SKM-1 treated with dmso at 0.1 percent for 144 hours (cell line): ENCODE data around the gene TNFAIP2.
"Not testable (repeated sequence)": the region's sequence is repeated elsewhere in the genome, so short reads cannot be mapped to it uniquely, and the experiment has no call there.

Experiments used
- DNase-seq: peaks from one replicate; lab custom pipeline; 2025; ENCODE audit not compliant: unreplicated experiment; lab: John Stamatoyannopoulos, UW

The TNFAIP2 gene

GRCh38 chr14:103107455-103107854 lies 15.8 kb upstream of the TNFAIP2 start:
- no peak for DNase-seq

DNA sequence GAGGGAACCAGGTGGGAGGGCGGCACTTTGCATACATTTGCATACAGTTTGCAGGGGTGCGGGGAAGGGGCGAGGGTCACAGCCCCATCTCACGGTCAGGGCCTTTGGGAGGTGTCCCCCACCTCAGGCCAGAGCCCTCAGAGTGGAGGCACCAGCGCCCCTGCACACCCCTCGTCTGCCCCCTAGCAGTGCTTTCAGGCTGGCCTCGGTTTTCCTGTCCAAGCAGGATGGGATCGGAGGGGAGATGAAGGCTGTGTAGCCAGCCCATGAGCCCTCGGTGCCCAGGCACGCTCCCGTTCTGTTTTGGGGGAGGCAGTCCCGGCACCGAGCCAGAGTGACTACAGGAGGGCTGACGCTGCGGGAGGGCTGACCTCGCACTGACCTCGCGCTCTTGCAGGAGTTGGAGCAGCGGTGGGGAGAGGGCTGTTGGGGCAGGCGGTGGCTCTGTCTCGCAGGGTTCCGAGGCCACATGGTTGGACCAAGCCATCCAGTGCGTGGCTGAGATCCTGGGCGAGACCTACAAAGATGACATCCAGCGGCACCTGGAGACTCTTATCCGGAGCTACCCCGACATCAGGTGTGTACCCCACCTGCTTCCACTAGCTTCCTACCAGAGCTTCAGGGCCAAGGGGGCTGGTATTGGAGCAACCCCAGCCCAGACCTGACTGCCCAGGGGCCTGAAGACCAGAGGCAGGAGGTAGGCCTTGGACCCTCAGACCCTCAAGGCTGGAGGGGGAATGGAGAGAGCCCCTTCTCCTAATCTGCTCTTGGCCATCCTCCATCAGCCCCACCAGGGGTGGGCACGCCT lies 15.1 kb upstream of the TNFAIP2 start:
- DNase-seq = no peak

GRCh38 chr14:103108749-103109207 lies 14.5 kb upstream of the TNFAIP2 start:
- no peak for DNase-seq

DNA sequence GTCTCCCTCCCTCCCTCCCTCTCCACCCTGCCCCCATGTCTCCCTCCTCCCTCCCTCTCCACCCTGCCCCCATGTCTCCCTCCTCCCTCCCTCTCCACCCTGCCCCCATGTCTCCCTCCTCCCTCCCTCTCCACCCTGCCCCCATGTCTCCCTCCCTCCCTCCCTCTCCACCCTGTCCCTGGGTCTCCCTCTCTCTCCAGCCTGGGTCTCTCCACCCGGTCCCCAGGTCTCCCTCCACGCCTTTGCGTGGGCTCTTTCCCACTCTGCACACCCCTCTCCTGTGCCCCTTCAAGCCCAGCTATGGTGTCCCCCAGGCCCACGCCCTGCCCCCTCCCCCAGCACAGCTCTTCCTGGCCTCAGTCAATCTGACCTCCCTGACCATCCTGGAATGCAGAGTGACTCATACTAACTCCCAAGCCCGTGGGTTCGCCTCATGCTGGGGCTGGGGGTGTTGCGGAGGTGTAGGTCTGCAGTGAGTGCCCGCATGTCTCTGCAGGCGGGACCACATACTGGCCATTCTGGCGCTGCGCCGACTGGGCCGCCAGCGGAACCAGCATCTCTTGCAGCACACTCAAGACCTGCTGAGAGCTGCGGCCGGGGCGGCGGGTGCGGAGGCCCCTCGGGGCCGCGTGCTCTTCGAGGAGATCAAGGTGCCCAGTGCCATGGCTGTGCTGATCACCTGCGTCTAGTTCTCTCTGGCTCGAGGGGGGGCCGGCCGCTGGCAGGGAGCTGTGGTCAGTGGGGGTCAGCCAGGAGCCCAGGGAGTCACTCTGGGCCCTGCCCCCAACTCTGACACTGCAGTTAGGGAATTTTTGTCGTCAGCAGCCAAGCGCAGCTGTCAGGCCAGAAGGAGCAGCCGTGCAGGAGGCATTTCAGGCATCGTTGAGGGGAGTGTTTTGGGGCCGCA lies 13.5 kb upstream of the TNFAIP2 start:
- no peak for DNase-seq

DNA sequence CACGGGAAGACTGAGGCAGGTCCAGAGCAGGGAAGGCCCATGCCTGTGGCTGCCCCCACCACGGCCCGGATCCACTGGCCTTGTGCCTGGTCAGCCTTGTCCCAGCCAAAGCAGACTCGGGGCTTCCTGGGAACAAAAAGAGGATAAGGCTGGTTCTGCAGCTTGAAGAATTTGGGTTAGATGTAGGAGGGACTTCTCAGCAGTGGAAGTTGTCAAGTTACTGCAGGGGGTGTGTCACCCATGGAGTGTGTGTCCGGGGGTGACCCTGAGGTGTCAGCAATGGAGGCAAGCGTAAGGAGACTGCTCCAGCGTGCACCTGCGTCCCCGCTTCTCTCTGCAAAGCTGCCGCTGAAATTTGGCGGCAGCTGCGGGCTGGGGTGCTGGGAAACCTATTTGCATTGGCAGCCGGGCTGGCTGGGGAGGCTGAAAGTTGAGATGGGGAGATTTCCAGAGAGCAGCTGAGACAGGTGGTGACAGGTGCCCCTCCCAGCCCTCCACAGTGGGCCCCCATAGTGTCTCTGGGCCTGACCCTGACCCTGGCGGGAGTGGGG lies 12.5 kb upstream of the TNFAIP2 start:
- DNase-seq = no peak

DNA sequence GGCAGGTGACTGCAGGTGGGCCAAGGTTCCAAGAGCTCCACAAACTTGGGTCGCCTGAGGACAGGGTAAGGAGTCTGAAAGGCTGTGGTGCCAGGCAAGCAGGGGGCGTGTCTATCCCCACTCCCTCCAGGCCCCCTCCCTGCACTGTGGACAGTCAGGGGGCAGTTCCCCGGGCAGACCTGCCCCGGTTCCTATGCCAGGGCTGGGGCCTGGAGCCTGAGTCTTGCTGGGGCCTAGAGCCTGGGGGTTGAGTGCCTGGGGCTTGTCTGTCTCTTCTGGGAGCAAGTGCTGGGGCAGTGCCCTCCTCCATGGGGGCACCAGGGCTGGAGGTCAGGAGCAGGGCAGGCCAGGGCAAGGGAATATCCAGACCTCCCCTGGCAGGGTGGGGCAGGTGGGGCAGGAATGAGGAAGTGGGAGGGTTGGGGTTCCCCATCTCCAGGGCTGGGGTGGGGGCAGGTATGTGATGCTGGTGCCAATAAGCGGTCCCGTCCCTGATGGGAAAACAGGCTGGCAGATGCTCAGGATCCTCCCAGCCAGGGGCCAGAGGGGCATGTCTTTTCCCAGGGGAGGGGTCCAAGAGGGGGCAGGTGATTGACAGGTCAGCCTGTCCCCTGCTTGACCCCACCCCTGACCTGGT lies 11.9 kb upstream of the TNFAIP2 start:
- DNase-seq = no peak

DNA sequence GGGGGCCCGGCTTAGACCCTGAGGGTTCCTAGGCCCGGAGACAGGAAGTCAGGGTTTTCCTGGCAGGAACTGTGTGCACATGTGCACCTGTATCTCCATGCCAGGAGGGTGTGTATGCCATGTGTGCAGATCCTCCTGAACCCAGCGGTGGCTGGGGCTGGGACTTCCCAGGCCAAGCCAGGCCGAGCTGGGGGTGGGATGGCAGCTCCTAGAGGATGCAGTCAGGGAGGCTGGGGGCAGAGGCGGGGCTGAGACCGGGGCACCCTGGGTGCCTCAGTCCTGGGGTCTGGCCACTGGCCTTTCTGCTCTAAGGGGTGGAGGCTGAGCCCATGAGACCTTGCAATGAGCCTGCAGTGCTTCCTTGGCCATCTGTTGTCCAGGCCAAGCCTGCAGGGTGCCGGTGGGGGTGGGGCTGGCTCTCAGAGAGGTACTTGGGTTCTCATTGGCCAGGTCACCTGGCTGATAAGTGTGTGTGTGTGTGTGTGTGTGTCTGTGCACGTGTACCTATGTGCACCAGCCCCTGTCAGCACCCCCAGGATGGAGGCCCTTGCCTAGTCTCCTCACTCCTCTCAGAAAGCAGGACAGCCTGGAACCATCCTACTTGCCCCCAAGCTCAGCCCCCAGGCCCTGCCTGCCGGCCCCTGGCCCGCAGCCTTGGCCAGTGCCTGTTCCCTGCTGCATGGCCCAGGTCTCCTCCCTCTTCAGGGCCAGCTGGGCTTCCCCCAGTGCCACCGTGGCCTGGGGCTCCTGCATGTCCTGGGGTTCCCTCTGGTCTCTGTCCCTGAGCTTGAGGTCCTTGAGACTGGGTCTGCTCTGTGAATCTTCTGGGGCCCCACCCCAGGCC lies 10.6 kb upstream of the TNFAIP2 start:
- no peak for DNase-seq

GRCh38 chr14:103113303-103113702 lies 10.0 kb upstream of the TNFAIP2 start:
- DNase-seq = no peak

GRCh38 chr14:103113774-103114173 lies 9.5 kb upstream of the TNFAIP2 start:
- DNase-seq = no peak

DNA sequence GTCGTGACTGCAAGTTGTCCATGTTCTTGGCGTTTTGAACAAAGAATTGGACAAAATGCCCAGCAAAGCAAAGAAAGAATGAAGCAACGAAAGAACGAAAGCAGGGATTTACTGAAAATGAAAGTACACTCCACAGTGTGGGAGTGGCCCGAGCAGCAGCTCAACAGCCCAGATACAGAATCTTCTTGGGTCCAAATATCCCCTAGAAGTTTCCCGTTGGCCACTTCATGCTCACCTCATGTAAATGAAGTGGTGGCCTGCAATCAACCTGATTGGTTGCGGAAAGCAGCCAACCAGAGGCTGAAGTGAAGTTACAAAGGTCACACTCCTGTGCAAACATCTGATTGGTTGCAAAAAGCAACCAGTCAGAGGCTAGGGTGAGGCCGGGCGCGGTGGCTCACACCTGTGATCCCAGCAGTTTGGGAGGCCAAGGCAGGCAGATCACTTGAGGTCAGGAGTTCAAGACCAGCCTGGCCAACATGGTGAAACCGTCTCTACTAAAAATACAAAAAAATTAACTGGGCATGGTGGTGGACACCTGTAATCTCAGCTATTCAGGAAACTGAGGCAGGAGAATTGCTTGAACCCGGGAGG lies 8.1 kb upstream of the TNFAIP2 start:
- DNase-seq = not testable (repeated sequence)

DNA sequence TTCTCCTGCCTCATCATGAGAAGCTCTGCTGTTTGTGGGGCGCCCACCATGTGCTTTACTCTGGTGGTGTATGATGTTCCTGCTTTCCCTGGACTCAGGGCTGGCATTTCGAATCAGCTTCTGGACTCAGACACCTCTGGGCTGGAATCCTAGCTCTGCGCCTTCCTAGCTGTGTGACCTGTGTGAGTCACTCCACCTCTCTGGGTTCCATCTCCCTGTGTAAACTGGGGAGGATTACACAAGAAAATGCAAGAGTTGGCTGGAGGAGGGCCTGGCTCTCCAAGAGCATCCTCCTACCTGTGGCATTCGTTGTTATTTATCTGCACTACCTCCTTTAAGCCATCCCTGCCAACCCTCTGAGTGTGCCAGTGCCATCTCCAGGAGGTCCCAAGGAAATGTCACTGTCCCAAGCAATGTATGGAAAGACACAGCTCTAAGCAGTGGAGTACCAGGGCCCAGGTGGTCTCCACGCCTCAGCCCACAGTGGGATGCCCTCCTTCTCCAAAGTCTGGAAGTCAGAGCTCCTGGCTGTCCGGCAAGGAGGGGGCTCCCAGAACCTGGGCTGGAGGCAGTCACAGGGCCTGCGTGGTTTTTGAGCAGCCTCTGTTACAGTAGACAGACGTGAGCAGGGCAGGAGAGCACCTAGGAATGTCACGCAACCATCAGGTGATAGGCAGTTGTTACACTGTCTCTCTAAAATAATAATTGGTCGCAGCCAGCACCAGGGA lies 7.3 kb upstream of the TNFAIP2 start:
- no peak for DNase-seq

DNA sequence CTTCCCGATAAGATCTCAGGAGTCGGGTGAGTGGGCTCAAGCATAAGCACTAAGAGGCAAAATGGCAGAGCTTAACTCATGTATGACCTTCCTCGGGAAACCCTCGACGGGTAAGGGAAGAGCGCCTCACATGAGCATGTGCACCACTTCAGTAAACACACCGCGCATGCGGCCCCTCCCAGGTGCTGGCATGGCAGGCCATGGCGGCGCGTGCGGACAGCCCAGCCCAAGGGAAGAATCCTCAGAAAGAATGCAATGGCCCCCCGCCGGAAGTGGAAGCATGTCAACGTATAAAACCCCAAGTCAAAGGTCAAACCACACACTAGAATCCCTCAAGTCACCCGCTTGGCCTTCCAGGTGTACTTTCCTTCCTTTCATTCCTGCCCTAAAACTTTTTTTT lies 6.6 kb upstream of the TNFAIP2 start:
- DNase-seq = no peak

DNA sequence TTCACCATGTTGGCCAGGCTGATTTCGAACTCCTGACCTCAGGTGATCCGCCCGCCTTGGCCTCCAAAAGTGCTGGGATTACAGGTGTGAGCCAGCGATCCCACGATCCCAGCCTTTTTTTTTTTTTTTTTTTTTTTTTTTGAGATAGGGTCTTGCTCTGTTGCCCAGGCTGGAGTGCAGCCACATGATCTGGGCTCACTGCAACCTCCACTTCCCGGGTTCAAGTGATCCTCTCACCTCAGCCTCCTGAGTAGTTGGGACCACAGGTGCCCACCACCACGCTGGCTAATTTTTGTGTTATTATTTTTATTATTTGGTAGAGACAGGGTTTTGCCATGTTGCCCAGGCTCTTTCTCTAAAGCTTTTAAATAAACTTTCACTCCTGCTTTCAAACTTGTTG lies 5.8 kb upstream of the TNFAIP2 start:
- not testable (repeated sequence) for DNase-seq

- no peak for DNase-seq
Measured at GRCh38 chr14:103118018-103118662, 5.1 kb upstream of the TNFAIP2 start.

DNA sequence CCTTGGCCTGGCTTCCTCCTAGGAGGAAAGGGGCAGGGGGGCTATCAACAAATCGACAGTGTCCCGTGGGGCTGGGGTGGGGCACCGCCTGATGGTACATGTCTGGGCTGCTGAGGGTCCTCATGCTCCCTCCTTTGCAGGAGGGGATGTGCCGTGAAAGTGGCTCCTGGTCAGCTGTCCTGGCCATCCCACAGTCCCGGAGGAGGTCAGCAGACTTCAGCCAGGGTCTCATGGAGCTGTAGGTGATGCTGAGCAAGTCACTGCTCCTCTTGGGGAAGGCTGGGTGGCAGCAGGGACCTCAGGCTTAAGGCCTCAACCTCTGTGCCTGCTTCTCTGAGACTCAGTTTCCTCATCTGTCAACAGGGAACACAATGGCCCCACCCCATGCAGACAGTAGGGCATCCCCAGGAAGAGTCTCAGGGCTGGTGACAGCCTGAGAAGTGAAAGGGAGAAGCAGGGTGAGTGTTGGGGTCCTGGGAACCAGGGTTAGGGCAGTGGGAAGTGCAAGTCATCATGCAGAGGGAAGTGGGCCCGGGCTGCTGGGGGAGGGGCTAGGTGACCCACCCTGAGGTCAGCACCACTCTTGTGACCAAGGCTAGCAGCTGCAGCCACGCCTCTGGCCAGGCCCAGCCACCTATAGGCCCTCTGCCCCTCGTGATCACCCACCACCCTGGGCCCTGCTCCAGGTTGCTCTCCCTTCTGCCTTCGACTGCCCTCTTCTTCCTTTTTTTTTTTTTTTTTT lies 4.4 kb upstream of the TNFAIP2 start:
- DNase-seq = peak; percentile 62

DNA sequence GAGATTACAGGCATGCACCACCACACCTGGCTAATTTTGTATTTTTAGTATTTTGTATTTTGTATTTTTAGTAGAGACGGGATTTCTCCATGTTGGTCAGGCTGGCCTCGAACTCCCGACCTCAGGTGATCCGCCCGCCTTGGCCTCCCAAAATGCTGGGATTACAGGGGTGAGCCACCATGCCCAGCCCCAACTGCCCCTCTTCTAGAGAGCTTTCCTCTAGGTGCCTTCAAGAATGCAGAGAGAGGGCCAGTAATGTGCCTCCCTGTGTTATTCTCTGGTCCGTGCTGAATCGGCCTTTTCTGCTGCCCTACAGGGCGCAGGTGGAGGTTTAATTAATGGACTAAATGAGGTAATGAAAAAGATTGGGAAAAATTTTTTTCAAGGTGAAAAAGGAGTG lies 3.7 kb upstream of the TNFAIP2 start:
- not testable (repeated sequence) for DNase-seq

GRCh38 chr14:103121121-103121845 lies 2.0 kb upstream of the TNFAIP2 start:
- peak; percentile 72 for DNase-seq
